Calu3 (cell line): ENCODE measurements around the gene PDLIM5. TPM values are rescaled to one million over a fixed set of nuclear protein-coding genes. Genes with fewer than 3 reads are reported as not detected.

ENCODE experiments used
- BruUV-seq: library from RNA; stranded (reverse); fragments of 400-500 nt; replicated peaks from 2 replicates; lab custom pipeline; 2021; lab: Mats Ljungman, UMichigan
- CTCF ChIA-PET: fragments of 300-600 bp; sonication (Branson Sonifier 250); formaldehyde crosslinking; loops from one replicate; lab custom pipeline; 2022; ENCODE audit warnings: antibody characterized with exemption; lab: Charles Lee
- DNase-seq: peaks from one replicate; pipeline ENCODE4 v3.0.0; 2022
- H3K27ac Mint-ChIP-seq: one replicate; pipeline ENCODE4 v1.8.0; 2022; ENCODE audit warnings: mixed read lengths; ENCODE audit not compliant: unreplicated experiment
- H3K27me3 Mint-ChIP-seq: one replicate; pipeline ENCODE4 v1.8.0; 2022; ENCODE audit warnings: mixed read lengths; ENCODE audit not compliant: unreplicated experiment
- H3K36me3 Mint-ChIP-seq: one replicate; pipeline ENCODE4 v1.8.0; 2022; ENCODE audit warnings: mild to moderate bottlenecking, moderate library complexity, mixed read lengths; ENCODE audit not compliant: insufficient read depth, unreplicated experiment
- H3K4me1 Mint-ChIP-seq: one replicate; pipeline ENCODE4 v1.8.0; 2022; ENCODE audit warnings: mild to moderate bottlenecking, low read depth, mixed read lengths; ENCODE audit not compliant: unreplicated experiment
- H3K4me3 Mint-ChIP-seq: one replicate; pipeline ENCODE4 v1.8.0; 2022; ENCODE audit warnings: mild to moderate bottlenecking, low read depth, moderate library complexity, mixed read lengths; ENCODE audit not compliant: unreplicated experiment
- H3K9me3 Mint-ChIP-seq: one replicate; pipeline ENCODE4 v1.8.0; 2022; ENCODE audit warnings: low read depth, mixed read lengths; ENCODE audit not compliant: unreplicated experiment
- intact Hi-C: fragments of 100-400 bp; cut with micrococcal nuclease; formaldehyde crosslinking; loops from one replicate; pipeline ENCODE4 v1.10.0; 2022; ENCODE audit not compliant: unreplicated experiment
- total RNA-seq: library from RNA; stranded (reverse); gene quantifications from 2 replicates; pipeline ENCODE4 v1.2.3, GENCODE V29; 2022
- TF ChIP-seq, protein P1 (sequence below): fragments of 200-600 bp; IDR thresholded peaks from one replicate; pipeline ENCODE4 v1.8.0; 2022; ENCODE audit warnings: antibody characterized with exemption; ENCODE audit not compliant: unreplicated experiment

The PDLIM5 gene
- total RNA-seq, 1 experiment from 2014 or later, result 122 TPM

DNA sequence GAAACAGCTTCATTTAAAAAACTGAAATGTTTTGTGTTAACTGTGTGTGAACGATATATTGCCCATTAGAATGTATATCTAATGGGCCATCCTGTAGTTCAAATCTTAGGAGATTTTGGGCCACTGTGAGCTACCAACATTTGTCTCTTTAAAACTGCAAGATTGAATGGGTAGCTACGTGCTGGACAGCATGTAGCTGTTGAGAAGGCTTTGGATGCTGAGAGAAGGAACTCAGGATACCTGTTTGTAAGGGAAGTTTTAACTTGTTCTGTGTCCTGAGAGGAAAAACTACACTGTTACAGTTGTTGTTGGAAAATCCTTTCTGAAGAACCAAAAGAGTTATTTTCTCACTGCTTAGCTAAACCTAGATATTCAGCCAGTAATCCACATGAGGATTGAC is 45.9 kb downstream of the PDLIM5 start:
- H3K4me3 Mint-ChIP-seq, result no peak overlapping the region
- CTCF ChIA-PET, result no interaction called here

DNA sequence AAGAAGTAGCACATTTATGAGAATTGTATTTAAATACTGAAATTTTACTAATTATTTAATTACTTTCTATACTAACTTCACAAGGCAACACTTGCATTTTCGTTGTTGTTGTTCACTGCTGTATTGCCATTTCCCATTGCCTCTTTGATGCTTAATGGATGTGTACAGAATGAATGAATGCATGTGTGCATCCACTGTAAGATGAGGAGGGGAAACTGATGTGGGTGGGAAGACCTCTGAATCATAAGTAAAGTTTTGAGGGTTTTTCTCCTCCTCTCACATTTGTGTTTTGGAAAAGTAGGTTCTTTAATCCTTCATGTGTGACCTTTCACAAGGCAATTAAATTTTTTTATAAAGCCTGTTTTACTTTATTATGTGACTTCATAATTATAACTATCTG is 46.8 kb downstream of the PDLIM5 start:
- Mint-ChIP-seq H3K4me3 (no peak overlapping the region), H3K27me3 (no peaks in the 10 kb centered on the region), H3K4me1 (peaks cover 9% of the 10 kb centered on the region), H3K9me3 (no peaks in the 10 kb centered on the region), H3K36me3 (no peaks in the 10 kb centered on the region), H3K27ac (no peak overlapping the region)
- TF ChIP-seq, protein P1, sequence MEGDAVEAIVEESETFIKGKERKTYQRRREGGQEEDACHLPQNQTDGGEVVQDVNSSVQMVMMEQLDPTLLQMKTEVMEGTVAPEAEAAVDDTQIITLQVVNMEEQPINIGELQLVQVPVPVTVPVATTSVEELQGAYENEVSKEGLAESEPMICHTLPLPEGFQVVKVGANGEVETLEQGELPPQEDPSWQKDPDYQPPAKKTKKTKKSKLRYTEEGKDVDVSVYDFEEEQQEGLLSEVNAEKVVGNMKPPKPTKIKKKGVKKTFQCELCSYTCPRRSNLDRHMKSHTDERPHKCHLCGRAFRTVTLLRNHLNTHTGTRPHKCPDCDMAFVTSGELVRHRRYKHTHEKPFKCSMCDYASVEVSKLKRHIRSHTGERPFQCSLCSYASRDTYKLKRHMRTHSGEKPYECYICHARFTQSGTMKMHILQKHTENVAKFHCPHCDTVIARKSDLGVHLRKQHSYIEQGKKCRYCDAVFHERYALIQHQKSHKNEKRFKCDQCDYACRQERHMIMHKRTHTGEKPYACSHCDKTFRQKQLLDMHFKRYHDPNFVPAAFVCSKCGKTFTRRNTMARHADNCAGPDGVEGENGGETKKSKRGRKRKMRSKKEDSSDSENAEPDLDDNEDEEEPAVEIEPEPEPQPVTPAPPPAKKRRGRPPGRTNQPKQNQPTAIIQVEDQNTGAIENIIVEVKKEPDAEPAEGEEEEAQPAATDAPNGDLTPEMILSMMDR, result no peak
- BruUV-seq, result no TSS peak
- intact Hi-C loops, result no loop called here
- CTCF ChIA-PET, result no interaction called here
- no peak for DNase-seq

More for the DNA sequence above, 45.9 kb downstream of the PDLIM5 start:
- Mint-ChIP-seq H3K4me1 (peaks cover 9% of the 10 kb centered on the region), H3K27ac (no peak overlapping the region), H3K27me3 (no peaks in the 10 kb centered on the region), H3K9me3 (no peaks in the 10 kb centered on the region), H3K36me3 (no peaks in the 10 kb centered on the region)
- TF ChIP-seq, protein P1, result no peak
- no peak for DNase-seq
- BruUV-seq, result no TSS peak
- intact Hi-C loops, result no loop called here

DNA sequence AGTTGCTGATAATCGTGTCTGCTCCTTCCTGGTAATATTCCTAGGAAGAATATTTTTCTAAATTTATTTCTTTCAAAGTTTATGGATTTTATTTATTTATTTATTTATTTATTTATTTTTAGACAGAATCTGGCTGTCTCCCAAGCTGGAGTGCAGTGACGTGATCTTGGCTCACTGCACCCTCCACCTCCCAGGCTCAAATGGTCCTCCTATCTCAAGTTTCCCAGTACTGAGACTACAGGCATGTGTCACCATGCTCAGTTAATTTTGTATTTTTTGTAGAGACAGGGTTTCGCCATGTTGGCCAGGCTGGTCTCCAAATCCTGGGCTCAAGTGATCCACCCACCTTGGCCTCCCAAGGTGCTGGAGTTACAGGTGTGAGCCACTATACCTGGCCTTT is 48.9 kb downstream of the PDLIM5 start:
- Mint-ChIP-seq H3K36me3 (no peaks in the 10 kb centered on the region), H3K9me3 (no peaks in the 10 kb centered on the region), H3K27ac (no peak overlapping the region), H3K4me3 (no peak overlapping the region), H3K27me3 (no peaks in the 10 kb centered on the region), H3K4me1 (peaks cover 9% of the 10 kb centered on the region)
- no TSS peak for BruUV-seq
- TF ChIP-seq, protein P1, result no peak
- intact Hi-C loops, result no loop called here
- CTCF ChIA-PET, result interaction anchor here (0.7 kb wide), 1 partner anchor 60 kb away, joined by 7 read pairs; no protein-coding TSS in a partner anchor
- DNase-seq, result no peak

DNA sequence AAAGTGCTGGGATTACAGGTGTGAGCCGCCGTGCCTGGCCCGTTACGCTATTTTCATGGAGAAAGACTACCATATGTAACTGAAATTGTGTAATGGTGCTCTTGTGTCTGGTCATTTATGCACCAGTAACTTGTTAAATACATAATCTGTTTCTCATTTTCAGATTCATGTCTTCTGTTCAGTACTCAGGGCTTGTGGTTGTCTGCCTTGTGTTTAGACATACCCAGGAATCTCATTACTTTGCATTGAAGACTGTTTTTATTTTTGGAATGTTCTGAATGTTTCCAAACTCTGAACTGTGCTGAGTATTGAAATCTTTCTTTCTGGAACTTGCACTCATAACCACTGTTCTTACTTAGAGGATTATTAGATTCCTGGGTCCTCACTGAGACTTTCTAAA is 52.8 kb downstream of the PDLIM5 start:
- H3K4me1 Mint-ChIP-seq, result peaks cover 36% of the 10 kb centered on the region
- CTCF ChIA-PET, result no interaction called here
- no peak for DNase-seq
- no peaks in the 10 kb centered on the region for H3K36me3 Mint-ChIP-seq
- TF ChIP-seq, protein P1, result no peak
- no peak overlapping the region for H3K4me3 Mint-ChIP-seq
- H3K27me3 Mint-ChIP-seq, result no peaks in the 10 kb centered on the region
- no peaks in the 10 kb centered on the region for H3K9me3 Mint-ChIP-seq
- H3K27ac Mint-ChIP-seq, result no peak overlapping the region
- intact Hi-C loops, result no loop called here
- BruUV-seq, result no TSS peak
